Heart left ventricle (tissue), 16 donors: ENCODE results near the gene TTC23. TPM values are rescaled to one million over a fixed set of nuclear protein-coding genes. Genes with fewer than 3 reads are reported as not detected.
"Not testable (repeated sequence)": the region's sequence is repeated elsewhere in the genome, so short reads cannot be mapped to it uniquely, and the experiment has no call there.

Source experiments
- ATAC-seq, 4 donors: fragments of 200-7000 bp; cut with Tn5 transposase; one replicate each; pipeline ENCODE4 v1.9.1; 2020 to 2022; ENCODE audit warnings: moderate library complexity in 4 of 4, mild to moderate bottlenecking in 3 of 4, moderate number of reproducible peaks in 1 of 4
- DNase-seq, 5 donors: peaks; one replicate each; pipeline ENCODE4 v3.0.0-alpha.2; 2020
- H3K27ac ChIP-seq, 12 donors: fragments of 200-600 bp; sonication (generic) in 4 of 12; one replicate each; pipeline versions ENCODE4 v1.5.0 to v1.8.0; 2016 to 2022; ENCODE audit warnings: mild to moderate bottlenecking in 2 of 12
- H3K27me3 ChIP-seq, 9 donors: fragments of 200-600 bp; sonication (generic) in 2 of 9; one replicate each; pipeline versions ENCODE4 v1.5.1 to v1.8.0; 2016 to 2022; ENCODE audit warnings: mild to moderate bottlenecking in 3 of 9
- H3K36me3 ChIP-seq, 9 donors: fragments of 200-600 bp; sonication (generic) in 2 of 9; one replicate each; pipeline versions ENCODE4 v1.5.0 to v1.8.0; 2018 to 2022; ENCODE audit warnings: mild to moderate bottlenecking in 2 of 9
- H3K4me1 ChIP-seq, 12 donors: fragments of 200-600 bp; sonication (generic) in 4 of 12; one replicate each; pipeline versions ENCODE4 v1.5.0 to v1.8.0; 2016 to 2022; ENCODE audit warnings: mild to moderate bottlenecking in 3 of 12
- H3K4me3 ChIP-seq, 12 donors: fragments of 200-600 bp; sonication (generic) in 4 of 12; one replicate each; pipeline versions ENCODE4 v1.5.0 to v1.8.0; 2017 to 2022; ENCODE audit warnings: mild to moderate bottlenecking in 9 of 12, moderate library complexity in 4 of 12
- H3K9me3 ChIP-seq, 12 donors: fragments of 200-600 bp; sonication (generic) in 4 of 12; one replicate each; pipeline versions ENCODE4 v1.5.0 to v1.8.0; 2016 to 2022; ENCODE audit warnings: mild to moderate bottlenecking in 1 of 12
- CTCF ChIP-seq, 12 donors: fragments of 200-600 bp; sonication (generic) in 4 of 12; IDR thresholded peaks; one replicate each; pipeline versions ENCODE4 v1.5.0 to v1.8.0; 2018 to 2022; ENCODE audit warnings: antibody characterized with exemption in 12 of 12, mild to moderate bottlenecking in 5 of 12
- POLR2A ChIP-seq, 2 donors: fragments of 450-650 bp; IDR thresholded peaks; one replicate each; pipeline ENCODE4 v1.6.1; 2017; ENCODE audit warnings: antibody characterized with exemption in 2 of 2, mild to moderate bottlenecking in 2 of 2, moderate library complexity in 2 of 2
- WGBS, 4 donors: extraction: QIAGEN DNeasy Blood & Tissue Kit in 2 of 4; methylation state at CpG; one replicate each; pipeline versions ENCODE4 v1.1.5 to v1.1.7; 2013 to 2018; 5-methylcytosine and 5-hydroxymethylcytosine counted together
- intact Hi-C, 10 donors: fragments of 100-400 bp; cut with DNase I; formaldehyde crosslinking; loops; one replicate each; pipeline versions ENCODE4 v1.11.1 to v1.14.2; 2022
- polyA plus RNA-seq, 2 donors: library from polyadenylated mRNA; stranded (reverse); fragments of 200-250 nt; gene quantifications; one replicate each; pipeline ENCODE4 v1.2.3, GENCODE V29; 2013
- total RNA-seq, 9 donors: library from RNA; depleted of rRNA in 2 of 9; stranded (reverse); fragments of >200 nt in 2 of 9; fragmentation: NEBNext Ultra II Directional in 3 of 9; extraction: Animal tissue kit (Norgen Biotek cat#: 25700) in 3 of 9; gene quantifications; one replicate each; pipeline versions ENCODE4 v1.1.0 to v1.2.4, GENCODE V29; 2016 to 2023
- donor health status: ischemic (EF 13 %, LVEDD 7.1; RV severe dilation, severe dysfunction).
- donor health status: healthy with polysubstance abuse.
- donor health status: DM: no; HTN: yes; CAD: no.
- donor health status: DM: no; HTN: no; CAD: no.
- donor health status: ischemic (EF 25% LVEDD 6.9; RV normal size, moderate dysfunction).
- donor health status: ischemic (EF 25% LVEDD 5.7; RV mildly dilated, moderate dysfunction).
- donor health status: healthy.
- donor health status: DM: yes; HTN: yes; CAD: no.
- donor health status: ischemic (EF 35%, LVEDD 5.7; RV mildly dilated, moderate dysfunction).
- donor health status: nonischemic (EF 11% LVEDD 7.7; RV severe dilation, severe dysfunction).
- donor health status: DM: yes; HTN: yes; CAD: no.
- donor health status: PGD.
- donor health status: ischemic (EF 29% LVEDD 5.4; RV normal size, mild dysfunction).
- donor health status: nonischemic (EF 23%, LVEDD 6.1; RV moderate dilation, normal function).

Gene TTC23
- total and polyA plus RNA-seq, 11 donors: 5.7 to 19.5 (median 10.4) TPM

GRCh38 chr15:99201408-99202175, 47.8 kb downstream of the TTC23 start:
- Histone ChIP-seq H3K4me3 (no peak overlapping the region), H3K27ac (no peak overlapping the region), H3K27me3 (no peaks in the 10 kb centered on the region), H3K36me3 (peaks cover 0 to 47% (median 25%) of the 10 kb centered on the region in 9 donors), H3K4me1 (no peaks in the 10 kb centered on the region), H3K9me3 (no peaks in the 10 kb centered on the region)
- no peak for DNase-seq
- intact Hi-C loops: no loop called here
- 88 to 91% (median 89%) methylated on average over 6 of the region's 6 CpGs for WGBS, 4 donors
- ATAC-seq: no peak
- TF ChIP-seq CTCF (IDR thresholded peaks at IDR 0.05): no peak
- TF ChIP-seq POLR2A (IDR thresholded peaks at IDR 0.05): no peak

- no peak overlapping the region for H3K4me3 ChIP-seq
- no peak for DNase-seq
- no peak for ATAC-seq
- H3K27ac ChIP-seq: no peak overlapping the region
- H3K27me3 ChIP-seq: no peaks in the 10 kb centered on the region
- intact Hi-C loops: no loop called here
- peaks cover 0 to 68% (median 30%) of the 10 kb centered on the region in 9 donors for H3K36me3 ChIP-seq
- TF ChIP-seq POLR2A (IDR thresholded peaks at IDR 0.05) (no peak), CTCF (IDR thresholded peaks at IDR 0.05) (no peak)
- no peaks in the 10 kb centered on the region for H3K4me1 ChIP-seq
- no peaks in the 10 kb centered on the region for H3K9me3 ChIP-seq
- 94 to 99% (median 96%) methylated on average over 3 of the region's 3 CpGs for WGBS, 4 donors
These were observed 51.5 kb downstream of the TTC23 start for GRCh38 chr15:99197856-99198255.

DNA sequence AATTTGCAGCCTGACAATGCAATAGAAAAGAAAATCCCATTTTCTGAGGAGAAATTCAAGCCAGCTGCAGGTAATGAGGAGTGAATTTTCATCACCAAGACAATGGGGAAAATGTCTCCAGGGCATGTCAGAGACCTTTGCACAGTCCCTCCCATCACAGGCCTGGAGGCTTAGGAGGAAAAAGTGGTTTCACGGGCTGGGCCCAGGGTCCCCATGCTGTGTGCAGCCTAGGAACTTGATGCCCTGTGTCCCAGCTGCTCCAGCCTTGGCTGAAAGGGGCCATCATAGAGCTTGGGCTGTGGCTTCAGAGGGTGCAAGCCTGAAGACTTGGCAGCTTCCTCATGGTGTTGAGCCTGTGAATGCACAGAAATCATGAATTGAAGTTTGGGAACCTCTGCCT, 57.2 kb downstream of the TTC23 start:
- peaks cover 0 to 64% (median 23%) of the 10 kb centered on the region in 9 donors for H3K36me3 ChIP-seq
- H3K27ac ChIP-seq, H3K27me3 ChIP-seq, intact Hi-C loops, ATAC-seq, H3K9me3 ChIP-seq, DNase-seq, H3K4me3 ChIP-seq, H3K4me1 ChIP-seq: not testable (repeated sequence)
- WGBS, 4 donors: 93 to 100% (median 99%) methylated on average over 1 of the region's 1 CpG

DNA sequence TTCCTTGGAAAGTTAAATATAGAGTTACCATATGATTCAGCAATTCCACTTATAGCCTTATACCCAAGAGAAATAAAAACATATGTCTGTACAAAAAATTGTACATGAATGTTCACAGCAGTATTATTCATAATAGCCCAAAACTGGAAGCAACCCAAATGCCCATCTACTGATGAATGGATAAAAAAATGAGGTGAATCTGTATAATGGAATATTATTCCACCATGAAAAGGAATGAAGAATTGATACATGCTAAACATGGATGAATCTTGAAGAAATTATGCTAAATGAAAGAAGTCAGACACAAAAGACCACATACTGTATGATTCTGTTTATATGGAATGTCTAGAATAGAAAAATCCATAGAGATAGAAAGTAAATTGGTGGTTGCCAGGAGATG, 61.4 kb downstream of the TTC23 start:
- H3K36me3 ChIP-seq: peaks cover 0 to 54% (median 18%) of the 10 kb centered on the region in 9 donors
- DNase-seq: no peak
- H3K4me3 ChIP-seq: no peak overlapping the region
- peaks cover 0 to 13% (median 0%) of the 10 kb centered on the region in 12 donors for H3K4me1 ChIP-seq
- intact Hi-C loops: loop anchor here in 1 of 10 donors (2.0 kb wide), 1 partner anchor 19 kb away; no protein-coding TSS in a partner anchor
- no peaks in the 10 kb centered on the region for H3K9me3 ChIP-seq
- TF ChIP-seq CTCF (IDR thresholded peaks at IDR 0.05) (no peak), POLR2A (IDR thresholded peaks at IDR 0.05) (no peak)
- H3K27ac ChIP-seq: no peak overlapping the region
- no peaks in the 10 kb centered on the region for H3K27me3 ChIP-seq
- ATAC-seq: no peak
